ENCODE data around the gene MS4A6E.

MS4A6E gene

DNA sequence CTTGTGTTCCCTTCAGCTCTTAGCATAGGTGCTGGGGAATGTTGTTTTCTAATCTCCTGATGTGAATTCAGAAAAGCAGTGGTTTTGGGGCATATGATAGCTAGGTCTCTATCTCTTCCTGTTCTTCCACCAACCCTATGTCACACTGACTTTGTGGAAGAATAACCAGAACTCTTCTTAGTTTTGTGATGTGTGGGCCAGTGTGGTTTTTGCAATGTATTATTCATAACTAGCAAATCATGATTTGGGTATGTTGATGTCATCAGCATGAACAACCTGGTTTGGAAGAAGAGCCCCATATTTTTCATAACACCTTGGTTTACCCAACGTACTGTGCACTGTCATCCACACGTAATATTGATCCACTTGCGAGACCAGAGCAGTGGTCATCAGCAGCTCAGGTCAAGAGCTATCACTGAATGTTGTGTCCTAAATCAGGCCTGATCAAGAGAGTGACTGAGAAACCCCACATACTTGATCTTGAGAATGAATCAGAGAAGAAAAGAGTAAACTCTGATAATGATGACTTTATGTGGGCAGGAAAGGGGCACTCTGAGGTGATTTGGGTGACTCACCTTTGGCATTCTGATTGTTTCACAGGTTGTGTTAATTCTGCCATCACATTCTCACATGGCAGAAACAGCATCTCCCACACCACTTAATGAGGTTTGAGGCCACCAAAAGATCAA lies 19.4 kb upstream of the MS4A6E start:
- no peaks in the 10 kb centered on the region for H3K27me3 ChIP-seq (ENCODE audit: insufficient read depth, low read length)
- no peaks in the 10 kb centered on the region for H3K4me1 ChIP-seq (ENCODE audit: insufficient read depth, low read length)
- H3K36me3 ChIP-seq (ENCODE audit: insufficient read depth, low read length) = no peaks in the 10 kb centered on the region
- H3K27ac ChIP-seq (ENCODE audit: low read depth, low read length) = no peak overlapping the region
- 97% methylated on average over 3 of the region's 3 CpGs for WGBS
- no peak overlapping the region for H3K9ac ChIP-seq (ENCODE audit: low read depth, low read length)
- H3K4me3 ChIP-seq (ENCODE audit: low read length) = no peak overlapping the region
- H3K9me3 ChIP-seq (ENCODE audit: insufficient read depth, low read depth, low read length) = no peaks in the 10 kb centered on the region

- Histone ChIP-seq H3K27me3 (ENCODE audit: insufficient read depth, low read length) (no peaks in the 10 kb centered on the region), H3K36me3 (ENCODE audit: insufficient read depth, low read length) (no peaks in the 10 kb centered on the region), H3K4me3 (ENCODE audit: low read length) (no peak overlapping the region), H3K4me1 (ENCODE audit: insufficient read depth, low read length) (peaks cover 5% of the 10 kb centered on the region; the same call in 1 of the 2 replicates), H3K27ac (ENCODE audit: low read depth, low read length) (no peak overlapping the region), H3K9ac (ENCODE audit: low read depth, low read length) (no peak overlapping the region), H3K9me3 (ENCODE audit: insufficient read depth, low read depth, low read length) (no peaks in the 10 kb centered on the region)
- 70% methylated on average over 4 of the region's 5 CpGs for WGBS
These were observed 16.6 kb upstream of the MS4A6E start for GRCh38 chr11:60310407-60310998.

DNA sequence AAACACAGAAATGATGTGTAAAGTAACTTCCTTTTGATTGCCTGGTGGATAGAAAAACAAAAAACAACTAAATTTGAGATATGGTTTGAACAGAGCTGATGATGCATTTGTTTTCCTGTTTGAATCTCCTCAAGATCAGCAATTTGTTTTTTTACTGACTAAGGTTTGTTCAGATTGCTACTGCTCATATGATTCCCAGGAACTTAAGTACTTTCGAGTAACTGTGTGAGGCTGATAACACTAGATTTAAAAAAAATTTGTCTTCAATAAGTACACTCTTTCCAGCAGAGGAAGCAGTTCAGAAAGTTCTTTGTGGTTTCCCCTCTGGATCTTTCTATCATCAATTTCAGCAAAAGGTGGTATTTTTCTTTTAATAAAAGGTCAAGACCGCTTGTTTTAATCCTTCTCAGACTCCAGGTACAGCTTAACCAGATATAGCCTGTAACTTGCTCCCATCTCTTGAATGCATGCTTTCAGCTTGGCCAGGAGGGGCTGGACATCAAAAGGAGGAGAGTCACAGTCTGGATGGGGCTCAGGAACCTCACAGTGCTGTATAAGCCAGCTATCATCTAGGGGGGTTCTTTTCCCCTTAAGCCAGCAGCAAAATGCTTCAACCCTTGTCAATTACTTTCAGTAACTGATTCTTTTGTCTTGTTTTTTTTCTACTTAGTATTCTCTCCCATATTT lies 12.3 kb upstream of the MS4A6E start:
- Histone ChIP-seq H3K9me3 (ENCODE audit: insufficient read depth, low read depth, low read length) (no peaks in the 10 kb centered on the region), H3K4me3 (ENCODE audit: low read length) (no peak overlapping the region), H3K27ac (ENCODE audit: low read depth, low read length) (no peak overlapping the region), H3K4me1 (ENCODE audit: insufficient read depth, low read length) (peaks cover 5% of the 10 kb centered on the region; the same call in 1 of the 2 replicates), H3K9ac (ENCODE audit: low read depth, low read length) (no peak overlapping the region), H3K36me3 (ENCODE audit: insufficient read depth, low read length) (no peaks in the 10 kb centered on the region), H3K27me3 (ENCODE audit: insufficient read depth, low read length) (no peaks in the 10 kb centered on the region)
- 64% methylated on average over 2 of the region's 2 CpGs for WGBS

DNA sequence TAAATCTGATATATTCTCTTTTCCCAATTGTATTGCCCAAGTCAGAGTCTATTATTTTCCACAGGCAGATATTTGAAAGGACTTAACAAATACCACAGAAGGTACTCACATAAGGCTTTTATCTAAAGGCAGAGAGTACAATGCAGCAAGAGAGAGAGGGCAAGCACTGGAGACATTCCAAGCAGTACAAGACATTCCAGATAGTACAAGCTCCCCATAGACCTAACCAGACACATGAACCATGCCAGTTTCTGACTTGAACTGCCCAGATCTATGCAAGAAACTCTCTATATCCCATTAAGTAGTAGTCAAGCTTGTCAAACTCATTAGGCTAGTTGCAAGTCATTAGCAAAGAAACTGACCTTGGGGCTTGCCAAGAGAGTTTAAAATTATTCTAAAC lies 11.2 kb upstream of the MS4A6E start:
- Histone ChIP-seq H3K9ac (ENCODE audit: low read depth, low read length) (no peak overlapping the region), H3K4me1 (ENCODE audit: insufficient read depth, low read length) (peaks cover 5% of the 10 kb centered on the region; the same call in 1 of the 2 replicates), H3K4me3 (ENCODE audit: low read length) (no peak overlapping the region), H3K9me3 (ENCODE audit: insufficient read depth, low read depth, low read length) (no peaks in the 10 kb centered on the region), H3K36me3 (ENCODE audit: insufficient read depth, low read length) (no peaks in the 10 kb centered on the region), H3K27me3 (ENCODE audit: insufficient read depth, low read length) (no peaks in the 10 kb centered on the region), H3K27ac (ENCODE audit: low read depth, low read length) (no peak overlapping the region)

DNA sequence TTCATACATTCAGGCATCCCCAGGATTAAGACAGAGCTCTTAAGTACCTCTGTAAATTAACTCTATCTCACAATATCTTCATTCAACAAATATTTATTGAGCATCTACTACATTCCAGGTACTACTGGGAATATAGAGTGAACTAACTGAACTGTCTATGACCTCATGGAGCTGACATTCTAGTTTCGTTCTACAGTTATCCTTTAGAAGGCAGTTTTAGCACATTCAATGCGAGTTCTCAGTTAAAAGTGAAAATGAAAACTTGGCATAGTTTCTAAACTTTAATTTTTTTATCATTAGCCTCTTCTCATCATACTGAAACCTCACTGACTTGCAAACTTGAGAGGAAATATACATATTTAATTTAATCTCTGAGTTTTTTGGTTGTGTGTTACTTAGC lies 10.7 kb upstream of the MS4A6E start:
- Histone ChIP-seq H3K36me3 (ENCODE audit: insufficient read depth, low read length) (no peaks in the 10 kb centered on the region), H3K9me3 (ENCODE audit: insufficient read depth, low read depth, low read length) (no peaks in the 10 kb centered on the region), H3K27me3 (ENCODE audit: insufficient read depth, low read length) (no peaks in the 10 kb centered on the region), H3K9ac (ENCODE audit: low read depth, low read length) (no peak overlapping the region), H3K4me1 (ENCODE audit: insufficient read depth, low read length) (peaks cover 5% of the 10 kb centered on the region; the same call in 1 of the 2 replicates), H3K27ac (ENCODE audit: low read depth, low read length) (no peak overlapping the region), H3K4me3 (ENCODE audit: low read length) (no peak overlapping the region)
- 94% methylated on average over 2 of the region's 2 CpGs for WGBS

GRCh38 chr11:60318726-60319125 lies 8.3 kb upstream of the MS4A6E start:
- Histone ChIP-seq H3K27me3 (ENCODE audit: insufficient read depth, low read length) (no peaks in the 10 kb centered on the region), H3K36me3 (ENCODE audit: insufficient read depth, low read length) (no peaks in the 10 kb centered on the region), H3K4me1 (ENCODE audit: insufficient read depth, low read length) (peaks cover 5% of the 10 kb centered on the region; the same call in 1 of the 2 replicates), H3K27ac (ENCODE audit: low read depth, low read length) (no peak overlapping the region), H3K9me3 (ENCODE audit: insufficient read depth, low read depth, low read length) (0 out of 2 replicates have a peak, but pooled peaks cover 4% of the 10 kb centered on the region), H3K4me3 (ENCODE audit: low read length) (no peak overlapping the region), H3K9ac (ENCODE audit: low read depth, low read length) (no peak overlapping the region)
- WGBS = 89% methylated on average over 2 of the region's 2 CpGs

DNA sequence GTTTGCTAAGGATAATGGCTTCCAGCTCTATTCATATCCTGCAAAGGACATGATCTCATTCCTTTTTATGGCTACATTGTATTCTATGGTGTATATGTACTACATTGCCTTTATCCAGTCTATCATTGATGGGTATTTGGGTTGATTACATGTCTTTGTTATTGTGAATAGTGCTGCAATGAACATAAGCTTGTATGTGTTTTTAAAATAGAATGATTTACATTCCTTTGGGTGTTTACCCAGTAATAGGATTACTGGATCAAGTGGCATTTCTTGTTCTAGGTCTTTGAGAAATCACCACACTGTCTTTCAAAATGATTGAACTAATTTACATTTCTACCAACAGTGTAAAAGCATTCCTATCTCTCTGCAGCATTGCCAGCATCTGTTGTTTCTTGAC lies 6.0 kb upstream of the MS4A6E start:
- Histone ChIP-seq H3K36me3 (ENCODE audit: insufficient read depth, low read length) (no peaks in the 10 kb centered on the region), H3K4me1 (ENCODE audit: insufficient read depth, low read length) (no peaks in the 10 kb centered on the region), H3K9ac (ENCODE audit: low read depth, low read length) (no peak overlapping the region), H3K27me3 (ENCODE audit: insufficient read depth, low read length) (no peaks in the 10 kb centered on the region), H3K4me3 (ENCODE audit: low read length) (no peak overlapping the region), H3K27ac (ENCODE audit: low read depth, low read length) (no peak overlapping the region), H3K9me3 (ENCODE audit: insufficient read depth, low read depth, low read length) (0 out of 2 replicates have a peak, but pooled peaks cover 5% of the 10 kb centered on the region)

GRCh38 chr11:60328460-60328859 lies 1.4 kb downstream of the MS4A6E start:
- no peak overlapping the region for H3K9ac ChIP-seq (ENCODE audit: low read depth, low read length)
- H3K27me3 ChIP-seq (ENCODE audit: insufficient read depth, low read length) = no peaks in the 10 kb centered on the region
- H3K4me3 ChIP-seq (ENCODE audit: low read length) = no peak overlapping the region
- H3K4me1 ChIP-seq (ENCODE audit: insufficient read depth, low read length) = no peaks in the 10 kb centered on the region
- no peak overlapping the region for H3K27ac ChIP-seq (ENCODE audit: low read depth, low read length)
- no peaks in the 10 kb centered on the region for H3K36me3 ChIP-seq (ENCODE audit: insufficient read depth, low read length)
- H3K9me3 ChIP-seq (ENCODE audit: insufficient read depth, low read depth, low read length) = 0 out of 2 replicates have a peak, but pooled peaks cover 12% of the 10 kb centered on the region

DNA sequence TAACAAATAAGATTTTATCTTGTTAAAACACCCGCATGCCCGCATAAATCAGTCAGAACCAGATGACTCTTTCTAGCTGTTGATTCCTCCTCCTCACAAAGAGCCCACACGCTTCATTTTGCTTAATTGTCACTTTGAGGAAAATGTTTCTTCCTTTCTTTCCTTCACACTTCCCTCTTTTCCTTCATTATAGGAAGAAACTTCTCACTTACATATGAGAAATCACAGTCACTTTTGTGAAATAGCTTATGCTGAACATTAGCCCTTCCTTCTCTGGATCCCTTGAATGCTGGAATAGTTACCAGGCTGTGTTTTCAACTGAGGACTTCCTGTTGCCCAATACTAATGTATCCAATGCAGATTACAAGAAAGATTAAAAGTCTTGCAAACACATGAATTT lies 5.8 kb downstream of the MS4A6E start:
- Histone ChIP-seq H3K36me3 (ENCODE audit: insufficient read depth, low read length) (no peaks in the 10 kb centered on the region), H3K9me3 (ENCODE audit: insufficient read depth, low read depth, low read length) (peaks cover 8% of the 10 kb centered on the region; the same call in 1 of the 2 replicates), H3K27me3 (ENCODE audit: insufficient read depth, low read length) (no peaks in the 10 kb centered on the region), H3K4me1 (ENCODE audit: insufficient read depth, low read length) (no peaks in the 10 kb centered on the region), H3K27ac (ENCODE audit: low read depth, low read length) (no peak overlapping the region), H3K4me3 (ENCODE audit: low read length) (no peak overlapping the region), H3K9ac (ENCODE audit: low read depth, low read length) (no peak overlapping the region)
- 46% methylated on average over 3 of the region's 3 CpGs for WGBS

- H3K27me3 ChIP-seq (ENCODE audit: insufficient read depth, low read length) = no peaks in the 10 kb centered on the region
- WGBS = 25% methylated on average over 2 of the region's 2 CpGs
- no peaks in the 10 kb centered on the region for H3K36me3 ChIP-seq (ENCODE audit: insufficient read depth, low read length)
- H3K9me3 ChIP-seq (ENCODE audit: insufficient read depth, low read depth, low read length) = peaks cover 6% of the 10 kb centered on the region; the same call in 1 of the 2 replicates
- no peak overlapping the region for H3K4me3 ChIP-seq (ENCODE audit: low read length)
- no peak overlapping the region for H3K9ac ChIP-seq (ENCODE audit: low read depth, low read length)
- H3K27ac ChIP-seq (ENCODE audit: low read depth, low read length) = no peak overlapping the region
- H3K4me1 ChIP-seq (ENCODE audit: insufficient read depth, low read length) = no peaks in the 10 kb centered on the region
These were observed 7.1 kb downstream of the MS4A6E start for GRCh38 chr11:60334005-60334620.

GRCh38 chr11:60336767-60337391 lies 9.8 kb downstream of the MS4A6E start:
- H3K27me3 ChIP-seq (ENCODE audit: insufficient read depth, low read length) = no peaks in the 10 kb centered on the region
- H3K4me3 ChIP-seq (ENCODE audit: low read length) = no peak overlapping the region
- no peak overlapping the region for H3K27ac ChIP-seq (ENCODE audit: low read depth, low read length)
- H3K9ac ChIP-seq (ENCODE audit: low read depth, low read length) = no peak overlapping the region
- no peaks in the 10 kb centered on the region for H3K36me3 ChIP-seq (ENCODE audit: insufficient read depth, low read length)
- no peaks in the 10 kb centered on the region for H3K4me1 ChIP-seq (ENCODE audit: insufficient read depth, low read length)
- no peaks in the 10 kb centered on the region; the same call in 1 of the 2 replicates for H3K9me3 ChIP-seq (ENCODE audit: insufficient read depth, low read depth, low read length)
- WGBS = 98% methylated on average over 7 of the region's 7 CpGs

Data from HUES64 (cell line).